ENCODE data around the gene TRAK2.
"Not testable (repeated sequence)": the region's sequence is repeated elsewhere in the genome, so short reads cannot be mapped to it uniquely, and the experiment has no call there.

Gene TRAK2

GRCh38 chr2:201401815-201402214 is 49.4 kb downstream of the TRAK2 start:
- H3K27ac ChIP-seq = no peak overlapping the region
- TF ChIP-seq ZFX (IDR thresholded peaks at IDR 0.05) (no peak), CTCF (conservative IDR thresholded peaks at IDR 0.05) (no peak)

- H3K27ac ChIP-seq = no peak overlapping the region
- TF ChIP-seq CTCF (conservative IDR thresholded peaks at IDR 0.05) = no peak
- no peak for TF ChIP-seq ZFX (IDR thresholded peaks at IDR 0.05)
Observed at GRCh38 chr2:201396595-201396994, 54.7 kb downstream of the TRAK2 start.

GRCh38 chr2:201383136-201383535 is 68.1 kb downstream of the TRAK2 start:
- no peak overlapping the region for H3K27ac ChIP-seq
- TF ChIP-seq CTCF (conservative IDR thresholded peaks at IDR 0.05) (no peak), ZFX (IDR thresholded peaks at IDR 0.05) (no peak)

- no peak overlapping the region for H3K27ac ChIP-seq
- TF ChIP-seq CTCF (conservative IDR thresholded peaks at IDR 0.05) (no peak), ZFX (IDR thresholded peaks at IDR 0.05) (no peak)
Observed at GRCh38 chr2:201378496-201379397, 72.5 kb downstream of the TRAK2 start.

- TF ChIP-seq ZFX (IDR thresholded peaks at IDR 0.05) (no peak), CTCF (conservative IDR thresholded peaks at IDR 0.05) (no peak)
- H3K27ac ChIP-seq = no peak overlapping the region
Observed at GRCh38 chr2:201377218-201377617, 74.0 kb downstream of the TRAK2 start.

GRCh38 chr2:201369775-201370174 is 81.5 kb downstream of the TRAK2 start:
- no peak for TF ChIP-seq CTCF (conservative IDR thresholded peaks at IDR 0.05)
- TF ChIP-seq ZFX (IDR thresholded peaks at IDR 0.05) = no peak
- no peak overlapping the region for H3K27ac ChIP-seq

- not testable (repeated sequence) for H3K27ac ChIP-seq
Observed at GRCh38 chr2:201369318-201369717, 81.9 kb downstream of the TRAK2 start.

GRCh38 chr2:201366146-201366545 is 85.1 kb downstream of the TRAK2 start:
- TF ChIP-seq ZFX (IDR thresholded peaks at IDR 0.05) = no peak
- H3K27ac ChIP-seq = no peak overlapping the region

Data from C4-2B (cell line).